Frontal cortex (tissue), 4 donors: ENCODE measurements around the gene MYLIP. TPM values are rescaled to one million over a fixed set of nuclear protein-coding genes. Genes with fewer than 3 reads are reported as not detected.

Experiments
- DNase-seq, 2 donors: peaks; one replicate each; pipeline ENCODE4 v3.0.0; 2012; ENCODE audit warnings: low spot score in 2 of 2
- FAIRE-seq: peaks from 2 replicates; lab custom pipeline; 2012; peaks lifted over from hg19 to GRCh38; lab: Jason Lieb, UNC
- total RNA-seq: library from RNA; depleted of rRNA; stranded (reverse); fragments of >200 nt; gene quantifications from one replicate; pipeline ENCODE4 v1.2.3, GENCODE V29; 2014
- donor health status: control.
- donor health status: control.
- donor health status: control.

Gene MYLIP
- total RNA-seq, 1 donor from 2014 or later: 45.7 TPM

DNA sequence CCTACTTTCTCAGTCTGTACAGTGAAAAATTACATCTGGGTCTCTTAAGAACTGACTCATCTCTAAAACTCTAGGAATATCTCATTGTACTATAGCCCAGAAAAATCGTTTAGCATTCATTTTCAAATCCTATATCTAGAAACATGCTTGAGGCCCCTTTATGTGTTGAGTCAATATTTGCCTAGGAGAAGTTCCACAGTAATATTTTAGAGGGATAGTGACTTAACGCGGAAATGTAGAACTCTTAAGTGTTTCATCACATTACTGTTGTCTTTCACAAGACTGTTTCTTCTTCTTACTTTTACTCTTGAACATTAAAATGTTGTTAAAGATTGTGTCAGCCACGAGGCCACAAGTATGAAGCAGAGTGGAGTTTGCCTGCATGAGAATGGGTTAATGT lies 23.0 kb upstream of the MYLIP start:
- FAIRE-seq (no peak), DNase-seq (no peak)

DNA sequence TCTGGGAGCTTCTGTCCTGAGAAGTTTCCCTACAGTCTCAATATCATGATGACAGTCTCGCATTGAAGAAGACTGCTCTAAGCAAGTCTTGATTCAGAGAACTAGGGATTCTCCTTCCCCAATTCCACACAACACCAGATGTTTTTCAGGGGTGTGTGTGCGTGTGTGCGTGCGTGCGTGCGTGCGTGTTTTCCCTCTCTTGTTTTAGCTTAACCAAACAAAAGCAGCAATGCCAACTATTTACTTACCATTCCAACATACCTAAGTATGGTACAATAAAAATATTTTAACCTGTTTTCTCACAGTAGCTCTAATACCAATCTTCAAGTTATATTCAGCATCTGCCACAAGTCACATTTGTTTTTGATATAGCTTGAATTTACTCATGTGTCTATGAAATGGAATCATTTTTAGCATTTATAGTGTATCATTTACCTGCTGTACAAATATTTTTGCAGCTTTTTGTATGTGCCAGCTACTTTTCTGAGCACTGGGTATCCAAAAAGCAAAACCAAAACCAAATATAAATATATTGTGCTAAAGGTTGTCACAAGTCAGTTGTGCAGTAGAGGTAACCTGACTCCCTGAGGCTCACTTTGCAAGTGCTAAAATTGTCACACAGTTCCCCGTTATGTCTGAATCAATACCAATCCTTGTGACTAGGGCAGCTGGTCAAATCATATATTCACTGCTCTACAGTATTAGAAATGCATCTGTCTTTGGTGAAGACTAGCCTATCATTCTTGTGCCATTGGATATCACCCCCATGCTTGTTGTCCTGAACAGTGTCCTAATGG lies 21.7 kb upstream of the MYLIP start:
- no peak for FAIRE-seq
- no peak for DNase-seq

DNA sequence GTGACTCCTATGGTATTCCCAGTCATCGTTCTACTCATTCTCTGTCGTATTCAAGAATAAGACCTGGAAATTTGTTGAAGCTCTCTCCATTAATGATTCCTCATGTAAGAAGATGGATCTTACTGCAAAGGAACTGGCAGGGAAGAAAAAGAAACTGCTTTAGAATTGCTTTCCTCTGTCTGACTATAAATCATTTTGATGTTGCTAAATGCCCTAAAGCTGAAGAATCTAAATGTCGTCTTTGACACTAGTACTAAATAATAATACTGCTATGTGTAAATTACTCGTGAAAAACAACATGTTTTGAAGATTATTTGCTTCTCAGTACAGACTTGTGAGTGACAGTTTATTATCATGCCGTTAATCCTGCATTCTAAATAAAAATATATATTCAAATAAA lies 20.5 kb upstream of the MYLIP start:
- DNase-seq (no peak), FAIRE-seq (no peak)

DNA sequence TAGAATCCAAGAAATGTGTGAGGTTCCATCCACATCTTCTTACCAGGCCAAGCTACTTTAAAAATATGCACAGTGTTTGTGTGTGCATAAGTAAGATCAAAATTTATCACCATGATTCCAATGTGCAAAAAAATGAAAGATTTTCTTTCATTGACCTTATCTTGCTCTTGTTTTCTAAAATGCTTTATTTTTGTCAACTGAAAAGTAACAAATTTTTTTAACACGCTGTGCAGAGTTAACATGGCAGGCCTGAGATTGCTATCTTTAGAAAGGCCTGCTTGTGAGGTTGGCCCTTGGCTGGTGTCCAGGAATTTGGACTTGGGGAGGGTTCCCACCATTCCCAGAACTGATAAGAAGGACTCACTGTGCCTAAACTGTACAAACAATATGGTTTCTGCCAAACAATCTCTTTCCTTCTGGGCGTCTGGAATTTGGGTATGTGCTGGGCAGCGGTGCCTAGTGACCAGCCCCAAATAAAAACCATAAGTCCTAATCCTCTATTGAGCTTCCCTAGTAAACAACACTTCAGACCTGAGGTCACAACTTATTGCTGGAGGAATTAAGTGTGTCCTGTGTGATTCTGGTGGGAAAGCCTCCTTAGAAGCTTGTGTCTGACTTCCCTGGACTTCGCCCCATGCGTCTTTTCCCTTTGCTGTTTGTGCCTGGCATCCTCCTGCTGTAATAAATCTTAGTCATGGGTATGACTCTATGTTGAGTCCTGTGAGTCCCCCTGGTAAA lies 19.8 kb upstream of the MYLIP start:
- no peak for DNase-seq
- no peak for FAIRE-seq

DNA sequence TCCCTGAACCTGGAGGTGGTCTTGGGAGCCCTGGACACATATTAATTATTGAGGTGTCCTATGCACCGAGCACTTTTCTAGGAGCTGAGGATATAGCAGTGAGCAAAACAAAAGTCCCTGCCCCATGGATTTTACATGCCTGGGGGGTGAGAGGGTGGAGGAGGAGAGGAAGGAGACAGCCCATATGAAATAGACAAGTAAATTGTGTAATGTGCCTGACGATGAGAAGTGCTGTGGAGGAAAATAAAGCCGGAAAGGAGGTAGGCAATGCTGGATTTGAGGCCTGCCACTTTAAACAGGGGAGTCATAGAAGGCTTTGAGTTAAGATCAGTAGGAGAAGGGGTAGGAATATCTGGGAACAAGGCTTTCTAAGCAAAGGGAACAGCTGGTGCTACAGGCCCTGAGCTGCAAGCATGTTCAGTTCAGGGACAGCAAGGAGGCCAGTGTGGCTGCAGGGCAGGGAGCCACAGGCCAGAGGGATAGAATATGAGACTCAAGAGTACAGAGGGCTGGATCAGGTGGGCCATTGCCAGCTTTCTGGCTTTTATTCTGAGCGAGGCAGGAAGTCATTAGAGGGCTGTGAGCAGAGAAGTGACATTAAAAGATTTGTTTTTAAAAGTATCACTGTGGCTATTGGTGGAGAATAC lies 19.1 kb upstream of the MYLIP start:
- DNase-seq (no peak), FAIRE-seq (no peak)

DNA sequence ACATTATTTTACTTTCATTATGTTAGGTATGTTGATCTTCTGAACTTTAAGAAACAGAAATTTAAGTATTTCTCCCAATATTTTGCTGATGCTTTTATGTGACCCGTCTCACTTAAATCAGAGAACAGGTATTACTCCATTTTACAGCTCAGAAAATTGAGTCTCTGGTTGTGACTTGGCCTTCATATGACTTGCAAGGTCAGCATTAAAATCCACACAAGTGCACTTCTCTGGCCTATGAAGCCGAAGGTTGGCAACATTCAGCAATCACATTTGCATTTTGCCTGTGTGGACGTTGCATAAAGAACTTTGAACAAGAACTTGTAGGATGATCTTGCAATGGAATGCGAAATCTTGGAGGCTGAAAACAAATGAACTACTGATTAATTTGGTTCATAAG lies 10.1 kb upstream of the MYLIP start:
- DNase-seq: no peak
- no peak for FAIRE-seq

DNA sequence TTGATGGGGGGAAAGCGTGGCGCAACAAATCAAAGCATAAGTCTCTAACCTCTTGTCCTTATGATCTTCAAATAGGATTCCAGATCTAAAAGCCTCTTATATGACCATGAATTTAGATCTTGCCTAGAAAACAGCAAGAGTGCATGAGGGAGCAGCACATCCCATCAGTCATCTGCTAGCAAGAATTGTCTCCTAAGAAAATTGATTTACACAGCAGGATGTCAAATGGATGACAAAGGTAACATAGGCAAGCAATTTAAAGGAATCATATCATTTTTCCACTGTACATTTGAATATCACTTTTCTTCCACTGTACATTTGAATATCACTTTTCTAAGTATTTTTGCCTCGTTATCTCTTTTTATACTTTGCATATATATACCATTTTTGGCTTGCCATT lies 7.5 kb upstream of the MYLIP start:
- FAIRE-seq (no peak), DNase-seq (no peak)

DNA sequence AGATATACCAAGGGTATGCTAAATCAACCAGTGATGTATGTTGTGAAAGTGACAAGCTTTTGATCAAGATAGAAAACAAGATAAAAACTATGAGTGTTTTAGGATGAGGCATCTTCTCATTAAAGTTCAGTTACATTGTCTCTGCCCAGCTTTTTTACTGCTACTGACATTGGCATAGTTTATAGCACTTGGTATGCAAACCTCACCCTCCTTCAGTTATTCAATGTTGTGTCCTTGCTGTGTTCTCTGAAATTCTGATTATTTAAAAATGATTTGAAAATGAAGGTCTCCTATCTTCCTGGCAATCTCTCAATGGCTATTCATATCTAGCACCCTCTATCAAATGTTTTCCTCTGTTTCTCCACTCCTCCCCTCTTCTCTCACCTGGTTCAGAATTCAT lies 6.7 kb upstream of the MYLIP start:
- DNase-seq: no peak
- FAIRE-seq: no peak

DNA sequence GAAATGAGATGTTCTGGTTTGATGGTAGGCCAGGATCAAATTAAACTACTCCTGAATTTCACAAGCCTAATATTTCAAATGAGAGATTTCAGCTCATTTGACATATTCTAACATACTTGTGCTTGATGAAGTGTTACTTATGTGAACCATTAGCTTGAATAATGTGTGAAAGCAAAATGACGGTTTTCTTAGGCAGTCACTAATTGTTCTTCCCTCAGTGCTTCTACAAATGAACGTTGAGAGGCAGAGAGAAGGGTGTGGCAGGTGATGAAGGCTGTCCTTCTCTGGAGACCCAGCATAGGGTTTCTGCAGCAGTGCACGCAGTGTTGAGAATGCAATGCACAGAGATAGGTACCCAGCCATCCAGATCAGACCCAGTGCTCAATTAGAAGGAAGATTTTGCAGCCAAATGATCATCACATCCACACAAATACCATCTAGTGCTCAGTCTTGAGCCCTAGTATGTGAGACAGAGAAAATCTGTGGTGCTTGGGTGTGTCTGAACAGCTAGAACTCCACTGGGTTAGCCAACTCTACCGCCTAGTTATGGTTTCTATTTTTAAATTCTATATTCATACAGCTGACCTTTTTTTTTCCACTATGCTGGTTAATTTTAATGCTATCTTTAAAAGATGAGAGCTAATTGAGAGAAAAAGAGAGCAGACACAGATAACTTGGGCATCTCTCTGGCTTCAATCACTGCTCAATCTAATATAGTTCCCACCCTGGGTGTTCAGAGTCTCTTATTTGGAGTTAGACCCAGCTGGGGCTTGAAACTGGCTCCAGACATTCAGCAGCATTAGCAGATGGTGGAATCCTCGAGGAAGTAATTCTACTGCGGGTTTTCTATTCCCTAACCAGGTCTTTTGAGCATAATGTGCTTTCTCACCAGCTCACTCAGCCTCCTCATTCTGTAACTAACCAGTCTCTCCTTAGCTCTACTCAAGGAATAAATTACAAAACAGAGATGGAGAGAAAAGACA lies 4.4 kb upstream of the MYLIP start:
- FAIRE-seq: no peak
- no peak for DNase-seq

DNA sequence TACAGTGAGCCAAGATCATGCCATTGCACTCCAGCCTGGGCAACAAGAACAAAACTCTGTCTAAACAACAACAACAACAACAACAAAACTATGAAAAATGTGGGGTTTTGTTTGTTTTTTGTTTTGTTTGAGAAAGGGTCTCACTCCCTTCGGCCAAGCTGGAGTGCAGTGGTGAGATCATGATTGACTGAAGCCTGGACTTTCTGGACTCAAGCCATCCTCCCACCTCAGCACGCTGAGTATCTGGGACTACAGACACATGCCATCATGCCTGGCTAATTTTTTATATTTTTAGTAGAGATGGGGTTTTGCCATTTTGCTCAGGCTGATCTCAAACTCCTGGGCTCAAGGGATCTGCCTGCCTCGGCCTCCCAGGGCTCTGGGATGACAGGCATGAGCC lies 2.8 kb upstream of the MYLIP start:
- FAIRE-seq (no peak), DNase-seq (no peak)

DNA sequence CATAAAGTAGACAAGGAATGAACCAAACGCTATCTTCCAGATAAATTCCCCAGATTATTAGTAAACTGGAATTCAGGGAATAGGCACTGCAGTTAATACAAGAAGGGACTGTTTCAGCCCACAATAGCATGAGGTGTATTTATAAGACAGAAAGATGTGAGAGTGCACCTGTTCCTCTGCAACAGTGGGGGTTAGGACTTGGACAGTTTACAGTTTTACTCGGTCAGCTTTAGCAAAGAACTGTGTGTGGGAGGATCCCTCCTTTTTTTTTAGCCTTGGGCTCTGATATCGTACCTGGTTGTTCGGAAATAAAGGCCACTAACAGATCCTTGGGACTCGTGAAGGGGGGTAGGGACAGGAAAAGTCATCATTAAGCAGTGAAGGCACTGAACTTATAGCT lies 2.0 kb upstream of the MYLIP start:
- FAIRE-seq: no peak
- DNase-seq: no peak

DNA sequence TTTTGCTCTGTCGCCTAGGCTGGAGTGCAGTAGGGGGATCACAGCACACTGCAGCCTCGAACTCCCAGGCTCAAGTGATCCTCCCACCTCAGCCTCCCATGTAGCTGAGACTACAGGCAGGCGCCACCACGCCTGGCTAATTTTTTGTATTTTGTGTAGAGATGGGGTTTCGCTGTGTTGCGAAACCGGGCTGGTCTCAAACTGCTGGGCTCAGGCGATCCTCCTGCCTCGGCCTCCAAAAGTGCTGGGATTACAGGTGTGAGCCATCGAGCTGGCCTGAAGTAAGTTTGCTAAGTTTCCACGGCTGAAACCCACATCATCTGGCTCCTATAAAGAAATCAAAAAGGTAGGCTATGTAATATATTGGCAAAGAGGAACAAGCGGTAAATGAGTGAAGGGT lies 1.4 kb upstream of the MYLIP start:
- DNase-seq (no peak), FAIRE-seq (no peak)

DNA sequence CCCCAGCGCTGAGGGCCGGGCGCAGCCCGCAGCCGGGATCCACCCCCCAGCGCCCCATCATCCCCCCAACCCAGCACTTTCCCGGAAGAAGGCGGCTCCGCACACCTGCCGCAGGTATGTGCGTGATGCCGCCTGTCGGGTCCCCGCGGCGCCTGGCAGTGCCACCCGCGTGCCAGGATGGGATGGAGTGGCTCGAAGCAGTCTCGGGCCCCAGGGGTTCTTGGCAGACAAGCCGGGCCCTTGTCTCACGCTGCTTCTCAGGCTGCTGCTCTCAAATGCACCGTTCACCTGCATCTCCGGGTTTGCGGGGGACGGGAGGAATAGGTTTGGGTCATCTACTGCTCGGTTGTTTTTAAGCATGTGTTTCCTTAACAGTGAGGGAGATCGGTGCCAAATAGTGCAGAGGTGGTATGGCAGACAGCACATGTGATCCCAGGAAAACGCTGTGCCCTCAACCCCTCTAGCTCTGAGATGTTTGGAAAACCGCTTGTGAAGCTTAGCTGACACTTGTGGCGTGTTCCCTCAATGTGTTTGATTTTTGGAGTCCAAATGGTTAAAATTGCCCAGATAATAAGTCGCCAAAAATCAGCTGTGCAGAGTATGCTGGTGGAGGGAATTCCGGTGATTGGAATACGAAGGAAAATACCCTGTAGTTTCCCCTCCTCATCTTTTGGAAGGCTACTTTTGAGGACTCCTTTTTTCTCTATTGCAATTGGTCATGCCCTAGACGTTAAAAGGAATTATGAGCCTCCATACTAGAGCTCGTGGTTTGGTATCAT lies 926 bp downstream of the MYLIP start:
- DNase-seq: peak in 1 of 2 donors; percentile 16
- no peak for FAIRE-seq

DNA sequence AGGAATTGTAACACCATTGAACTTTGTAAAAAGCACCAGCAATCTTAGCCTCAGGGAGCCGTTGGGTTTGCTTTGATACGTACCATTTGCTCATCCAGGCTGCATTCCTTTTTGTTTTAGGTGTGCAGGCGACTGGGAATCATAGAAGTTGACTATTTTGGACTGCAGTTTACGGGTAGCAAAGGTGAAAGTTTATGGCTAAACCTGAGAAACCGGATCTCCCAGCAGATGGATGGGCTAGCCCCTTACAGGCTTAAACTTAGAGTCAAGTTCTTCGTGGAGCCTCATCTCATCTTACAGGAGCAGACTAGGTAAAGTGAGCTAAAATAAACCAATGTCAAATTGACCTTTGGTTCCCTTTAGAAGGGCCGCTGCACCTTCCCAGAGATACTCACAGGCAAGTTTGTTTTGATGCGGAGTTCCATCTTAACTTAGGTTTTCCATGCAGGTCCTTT lies 1.6 kb downstream of the MYLIP start:
- no peak for FAIRE-seq
- no peak for DNase-seq

DNA sequence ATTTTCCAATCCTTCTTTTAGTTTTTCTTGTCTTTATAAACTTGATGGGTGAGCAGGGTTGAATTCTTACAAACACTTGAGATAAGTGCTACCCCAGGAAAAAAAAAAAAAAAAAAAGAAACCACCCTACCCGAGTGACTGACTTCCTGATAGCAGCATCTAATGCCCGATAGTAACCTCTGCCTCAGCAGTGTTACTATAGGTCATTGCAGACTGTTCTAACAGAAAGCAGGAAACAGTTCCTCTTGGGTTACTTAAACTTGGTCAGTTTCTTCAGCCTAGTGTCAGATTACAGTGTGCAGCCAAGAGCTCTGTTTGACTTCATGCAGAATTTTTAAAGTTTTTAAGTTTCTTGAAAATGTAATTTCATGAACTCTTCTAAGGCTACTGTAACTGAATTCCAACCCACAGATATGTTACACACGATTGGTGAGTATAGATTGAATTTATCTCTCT lies 2.1 kb downstream of the MYLIP start:
- FAIRE-seq (no peak), DNase-seq (peak; percentile 24 to 30)

DNA sequence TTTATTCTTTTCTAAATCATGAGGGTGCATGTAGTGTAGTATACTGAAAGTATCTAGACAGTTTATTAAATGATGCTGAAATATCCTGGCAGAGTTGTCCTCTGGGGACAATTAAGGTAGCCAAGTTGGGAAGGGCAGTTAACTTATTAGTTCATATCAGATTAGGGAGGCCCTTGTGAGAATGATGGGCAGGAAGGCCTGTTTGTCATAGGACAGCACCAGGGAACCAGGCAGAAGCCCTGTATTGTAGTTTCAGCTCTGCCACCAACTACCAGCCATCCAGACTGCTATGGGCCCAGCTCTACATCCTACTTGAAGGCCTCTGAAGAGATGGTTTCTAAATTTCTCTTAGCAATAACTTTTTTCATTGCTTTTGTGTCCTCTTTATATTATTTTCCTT lies 4.0 kb downstream of the MYLIP start:
- FAIRE-seq (no peak), DNase-seq (no peak)

DNA sequence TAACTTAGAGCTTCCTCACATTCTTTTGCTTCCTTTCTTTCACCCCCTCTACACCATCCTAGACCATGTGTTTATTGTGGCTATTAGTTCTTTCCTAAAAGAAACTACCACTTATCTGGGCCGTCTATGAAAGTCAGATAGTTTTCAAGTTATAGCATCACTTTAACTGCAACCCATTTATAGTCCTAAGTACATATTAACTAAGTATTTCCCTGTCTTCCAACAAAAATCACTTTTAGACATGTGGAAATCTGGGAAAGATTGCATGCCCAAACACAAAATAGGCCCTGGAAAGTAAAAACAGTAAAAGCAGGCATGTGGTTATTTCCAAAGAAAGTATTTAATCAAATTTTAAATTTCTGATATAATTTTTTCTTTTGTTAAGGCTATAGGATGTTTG lies 5.5 kb downstream of the MYLIP start:
- DNase-seq (no peak), FAIRE-seq (no peak)

DNA sequence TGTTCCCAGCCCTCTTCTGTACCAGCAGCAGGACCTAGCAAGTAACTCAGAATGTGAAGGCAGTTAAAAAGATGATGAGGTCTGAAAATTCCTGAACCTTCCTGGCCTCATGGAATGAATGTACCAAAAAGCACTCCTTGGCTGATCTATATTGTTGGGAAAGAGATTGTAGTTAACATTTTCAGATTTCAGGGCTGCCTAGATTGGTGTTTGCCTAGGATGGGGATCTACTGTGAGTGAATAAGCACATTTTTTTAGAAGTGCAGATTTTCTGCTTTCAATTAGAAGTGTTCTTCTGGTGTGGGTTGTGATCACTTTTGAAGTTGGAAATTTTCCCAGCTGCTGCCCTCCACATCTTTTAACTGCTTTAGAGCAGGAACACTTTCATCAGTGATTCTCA lies 6.2 kb downstream of the MYLIP start:
- DNase-seq: no peak
- no peak for FAIRE-seq

DNA sequence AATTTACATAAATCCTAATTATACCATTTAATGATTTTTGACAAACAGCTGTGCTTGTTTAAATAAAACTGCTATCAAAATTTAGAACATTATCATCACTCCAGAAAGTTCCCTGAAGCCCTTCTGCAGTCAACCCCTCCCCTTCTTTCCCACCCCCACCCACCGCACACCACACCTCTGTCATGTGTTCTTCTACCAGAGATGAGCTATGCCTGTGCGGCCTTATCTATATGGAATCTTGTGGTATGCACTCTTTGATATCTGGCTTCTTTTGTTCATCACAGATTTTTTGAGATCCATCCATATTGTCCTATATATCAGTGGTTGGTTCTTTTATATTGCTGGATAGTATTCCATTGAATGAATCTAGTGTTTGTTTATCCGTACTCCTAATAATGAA lies 7.2 kb downstream of the MYLIP start:
- DNase-seq (no peak), FAIRE-seq (no peak)
